Stimulated activated CD8-positive, alpha-beta memory T cell treated with anti-CD3 and anti-CD28 coated beads, Interleukin-4, amount 100 ng/mL, for 1 hour (primary cell): ENCODE data around the gene ECHS1.
"Not testable (repeated sequence)": the region's sequence is repeated elsewhere in the genome, so short reads cannot be mapped to it uniquely, and the experiment has no call there.

Experiments
- DNase-seq, 2 donors: peaks; one replicate each; pipeline ENCODE4 v3.0.0-alpha.2; 2020; ENCODE audit warnings: low read depth in 2 of 2, low spot score in 1 of 2

Gene ECHS1

DNA sequence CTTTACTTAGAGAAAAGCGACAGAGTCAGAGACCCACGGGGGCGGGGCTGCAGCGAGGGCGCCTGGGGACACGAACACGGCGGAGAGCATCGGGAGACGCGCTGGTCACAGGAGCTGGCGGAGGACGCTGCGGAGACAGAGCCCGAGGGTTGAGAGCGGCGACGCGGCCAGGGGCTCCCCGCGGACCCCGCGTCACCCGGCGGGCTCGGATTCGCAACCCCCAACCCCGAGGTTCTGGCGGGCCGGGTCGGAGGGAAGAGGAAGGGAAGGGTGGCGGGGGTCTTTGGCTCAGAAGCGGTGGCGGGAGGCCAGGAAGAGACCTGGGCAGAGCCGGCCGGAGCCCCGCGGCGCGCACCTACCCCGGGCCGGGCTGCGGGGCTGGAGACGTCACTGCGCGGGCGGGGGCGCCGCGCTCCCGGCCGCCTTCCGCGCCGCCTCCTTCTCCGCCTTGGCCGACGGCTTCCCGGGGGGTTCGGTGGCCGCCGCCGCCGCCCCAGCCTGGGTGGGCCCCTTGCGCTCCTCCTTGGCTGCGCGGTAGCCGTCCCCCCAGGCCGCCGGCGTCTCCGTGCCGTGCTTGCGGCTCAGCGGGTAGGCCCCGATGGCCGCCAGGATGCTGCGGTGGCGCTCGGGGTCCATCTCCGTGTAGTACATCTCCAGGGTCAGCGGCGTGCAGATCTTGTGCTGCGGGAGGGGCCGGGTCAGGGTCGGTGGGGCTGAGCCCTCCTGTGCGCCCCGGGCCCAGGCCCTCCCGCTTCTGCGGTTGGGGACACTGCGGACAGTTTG lies 47.5 kb downstream of the ECHS1 start:
- no peak for DNase-seq

- DNase-seq = no peak
These were observed 48.3 kb downstream of the ECHS1 start for GRCh38 chr10:133324857-133325260.

DNA sequence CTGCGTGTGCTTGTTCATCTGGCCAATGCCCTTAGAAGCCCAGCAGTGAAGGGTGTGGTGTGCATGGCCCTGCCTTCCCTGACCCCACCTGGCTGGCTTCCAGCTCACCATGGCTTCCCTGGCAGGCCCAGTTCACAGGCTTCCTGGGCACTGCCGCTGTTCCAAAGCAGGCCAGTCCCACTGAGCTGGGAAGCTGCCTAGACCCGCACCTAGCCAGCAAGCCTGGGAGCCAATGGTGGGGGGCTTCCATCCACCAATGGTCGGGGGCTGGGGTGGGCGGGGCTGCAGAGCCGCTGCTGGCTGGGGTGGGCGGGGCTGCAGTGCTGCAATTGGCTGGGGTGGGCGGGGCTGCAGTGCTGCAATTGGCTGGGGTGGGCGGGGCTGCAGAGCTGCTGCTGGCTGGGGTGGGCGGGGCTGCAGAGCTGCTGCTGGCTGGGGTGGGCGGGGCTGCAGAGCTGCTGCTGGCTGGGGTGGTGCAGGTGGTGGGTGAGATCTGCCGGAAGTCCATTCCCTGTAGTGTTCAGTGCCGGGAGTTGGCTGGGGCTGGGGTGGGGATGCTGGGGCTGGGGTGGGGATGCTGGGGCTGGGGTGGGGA lies 48.9 kb downstream of the ECHS1 start:
- DNase-seq = no peak

GRCh38 chr10:133322064-133322709 lies 51.0 kb downstream of the ECHS1 start:
- DNase-seq = not testable (repeated sequence)

- not testable (repeated sequence) for DNase-seq
These were observed 52.2 kb downstream of the ECHS1 start for GRCh38 chr10:133320852-133321422.

- peak; percentile 31 to 42 for DNase-seq
These were observed 54.5 kb downstream of the ECHS1 start for GRCh38 chr10:133318494-133319127.

- no peak for DNase-seq
These were observed 56.4 kb downstream of the ECHS1 start for GRCh38 chr10:133316732-133317131.

DNA sequence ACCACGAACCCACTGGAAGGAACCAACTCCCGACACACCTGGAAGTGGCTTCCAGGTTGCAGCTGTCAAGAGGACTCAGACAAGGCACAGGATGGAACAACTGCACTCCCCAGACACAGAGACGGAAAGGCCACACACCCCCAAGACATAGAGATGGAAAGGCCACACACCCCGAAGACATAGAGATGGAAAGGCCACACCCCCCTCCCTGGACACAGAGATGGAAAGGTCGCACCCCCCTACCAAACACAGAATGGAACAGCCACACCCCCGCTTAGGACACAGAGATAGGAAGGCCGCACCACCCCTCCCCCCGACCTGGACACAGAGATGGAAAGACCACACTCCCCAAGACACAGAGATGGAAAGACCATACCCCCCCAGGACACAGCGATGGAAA lies 56.9 kb downstream of the ECHS1 start:
- DNase-seq = no peak

DNA sequence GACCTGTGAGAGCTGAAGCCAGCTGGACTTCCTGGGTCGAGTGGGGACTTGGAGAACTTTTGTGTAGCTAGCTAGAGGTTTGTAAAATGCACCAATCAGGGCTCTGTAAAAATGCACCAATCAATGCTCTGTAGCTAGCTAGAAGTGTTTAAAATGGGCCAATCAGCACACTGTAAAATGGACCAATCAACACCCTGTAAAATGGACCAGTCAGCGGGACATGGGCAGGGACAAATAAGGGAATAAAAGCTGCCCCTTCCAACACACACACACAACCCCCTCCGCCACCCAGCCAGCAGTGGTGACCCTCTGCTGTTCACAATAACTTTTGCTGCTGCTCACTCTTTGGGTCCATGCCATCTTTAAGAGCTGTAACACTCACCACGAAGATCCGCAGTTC lies 57.3 kb downstream of the ECHS1 start:
- no peak for DNase-seq

GRCh38 chr10:133314911-133315310 lies 58.2 kb downstream of the ECHS1 start:
- no peak for DNase-seq

DNA sequence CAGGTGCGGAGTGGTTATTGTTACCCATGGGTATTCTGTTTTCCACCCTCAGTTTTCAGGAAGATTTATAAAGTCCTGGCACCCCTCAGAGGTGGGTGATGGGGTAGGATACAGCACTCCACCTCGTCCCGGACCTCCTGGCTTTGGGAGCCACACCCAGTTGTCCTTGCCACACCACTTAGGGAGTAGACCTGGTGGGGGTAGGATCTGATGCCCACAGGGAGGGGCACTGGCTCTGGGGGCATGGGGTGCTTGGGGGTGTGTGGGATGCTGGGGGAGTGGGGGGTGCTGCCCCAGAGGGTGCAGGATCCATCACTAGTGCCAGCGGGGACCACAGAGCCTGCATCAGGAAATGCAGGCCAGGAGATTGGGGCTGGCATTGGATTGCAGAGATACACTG lies 60.0 kb downstream of the ECHS1 start:
- no peak for DNase-seq

DNA sequence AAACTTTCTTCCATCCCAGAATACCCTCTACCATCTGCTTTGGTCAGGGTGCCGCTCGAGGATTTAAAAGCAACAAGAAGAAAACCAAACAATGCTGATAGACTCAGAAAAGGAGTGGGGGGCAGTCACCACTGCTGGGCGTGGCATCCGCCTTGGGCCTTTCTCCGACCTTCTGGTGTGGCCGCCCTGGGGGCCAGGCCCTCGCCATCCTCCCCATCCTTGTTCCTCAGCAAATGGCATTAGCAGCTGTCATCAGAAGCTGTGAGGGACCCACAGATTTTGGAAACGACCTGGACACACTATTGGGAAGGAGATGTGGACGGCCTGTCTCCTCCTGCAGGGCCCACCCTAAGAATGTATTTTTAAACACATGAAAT lies 60.4 kb downstream of the ECHS1 start:
- no peak for DNase-seq
